HG02938 (cell line): Measurements from ENCODE around the gene LITAF.

Experiments used
- ATAC-seq: cut with Tn5 transposase; IDR thresholded peaks from one replicate; pipeline ENCODE4 v1.9.1; 2021; ENCODE audit warnings: mild to moderate bottlenecking, moderate library complexity; ENCODE audit not compliant: unreplicated experiment

The LITAF gene

DNA sequence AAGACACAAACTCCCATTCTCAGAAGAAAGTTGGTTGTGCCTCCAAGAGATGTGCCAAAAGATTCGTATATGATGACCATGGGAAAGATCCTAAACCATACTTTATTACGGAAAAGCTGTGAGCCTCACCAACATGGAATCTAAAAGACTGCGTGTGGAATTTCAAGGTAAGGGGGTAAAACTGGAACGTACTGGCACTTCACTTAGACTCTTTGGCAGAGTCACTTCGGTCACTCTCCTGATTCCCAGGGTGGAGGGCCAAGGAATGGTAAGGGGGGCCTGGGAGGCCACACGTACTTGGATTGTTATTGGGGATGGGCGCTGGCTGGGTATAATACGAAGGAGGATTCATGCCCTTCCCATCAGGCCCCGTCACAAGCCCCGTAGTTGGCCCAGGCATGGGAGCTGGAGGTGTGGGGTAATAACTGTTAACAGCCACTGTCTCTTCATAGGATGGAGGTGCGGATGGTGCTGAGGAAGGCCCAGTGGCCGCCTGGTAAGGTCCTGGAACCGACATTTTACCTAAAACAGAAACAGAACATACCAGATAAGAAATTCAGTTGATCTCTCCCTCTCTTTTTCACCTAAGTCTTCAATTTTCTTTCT lies 30.4 kb downstream of the LITAF start:
- ATAC-seq: no peak

DNA sequence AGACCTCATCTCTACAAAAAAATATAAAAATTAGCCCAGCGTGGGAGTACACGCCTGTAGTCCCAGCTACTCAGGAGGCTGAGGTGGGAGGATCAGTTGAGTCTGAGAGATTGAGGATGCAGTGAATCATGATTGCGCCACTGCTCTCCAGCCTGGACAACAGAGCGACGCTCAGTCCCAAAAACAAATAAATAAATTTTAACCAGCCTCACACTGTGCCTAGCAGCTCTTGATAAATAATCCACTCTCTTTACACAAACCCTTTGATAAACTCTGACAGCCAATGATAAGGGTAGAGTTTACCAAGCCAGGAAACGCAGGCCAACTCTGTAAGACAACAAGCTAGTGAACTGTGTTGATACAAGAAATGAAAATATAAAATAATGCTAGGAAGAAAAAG lies 32.7 kb downstream of the LITAF start:
- no peak for ATAC-seq

GRCh38 chr16:11553371-11553770 lies 33.3 kb downstream of the LITAF start:
- no peak for ATAC-seq

- no peak for ATAC-seq
These were observed 34.3 kb downstream of the LITAF start for GRCh38 chr16:11552440-11552839.

DNA sequence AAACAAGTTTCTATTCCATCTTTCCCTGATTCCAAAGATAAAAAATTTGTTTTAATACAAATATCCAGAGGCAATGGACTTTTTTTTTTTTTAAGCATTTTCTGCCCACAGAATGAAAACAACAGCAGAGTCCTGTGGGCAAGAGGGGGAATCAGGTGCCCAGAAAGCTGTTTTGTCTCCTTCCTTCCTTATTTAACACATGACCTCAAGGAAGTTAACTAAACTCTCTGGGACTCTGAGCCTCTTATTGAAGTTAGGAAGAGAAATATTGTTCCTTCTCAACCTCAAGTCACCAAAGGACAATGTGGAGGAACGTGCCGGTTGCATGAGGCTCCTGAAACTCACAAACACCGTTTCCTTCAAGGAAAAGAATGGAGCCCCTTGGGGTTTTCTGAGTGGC lies 34.9 kb downstream of the LITAF start:
- ATAC-seq: no peak

- no peak for ATAC-seq
These were observed 35.8 kb downstream of the LITAF start for GRCh38 chr16:11550791-11551498.

- ATAC-seq: no peak
These were observed 39.4 kb downstream of the LITAF start for GRCh38 chr16:11547118-11547916.

GRCh38 chr16:11546608-11547061 lies 40.1 kb downstream of the LITAF start:
- ATAC-seq: no peak

DNA sequence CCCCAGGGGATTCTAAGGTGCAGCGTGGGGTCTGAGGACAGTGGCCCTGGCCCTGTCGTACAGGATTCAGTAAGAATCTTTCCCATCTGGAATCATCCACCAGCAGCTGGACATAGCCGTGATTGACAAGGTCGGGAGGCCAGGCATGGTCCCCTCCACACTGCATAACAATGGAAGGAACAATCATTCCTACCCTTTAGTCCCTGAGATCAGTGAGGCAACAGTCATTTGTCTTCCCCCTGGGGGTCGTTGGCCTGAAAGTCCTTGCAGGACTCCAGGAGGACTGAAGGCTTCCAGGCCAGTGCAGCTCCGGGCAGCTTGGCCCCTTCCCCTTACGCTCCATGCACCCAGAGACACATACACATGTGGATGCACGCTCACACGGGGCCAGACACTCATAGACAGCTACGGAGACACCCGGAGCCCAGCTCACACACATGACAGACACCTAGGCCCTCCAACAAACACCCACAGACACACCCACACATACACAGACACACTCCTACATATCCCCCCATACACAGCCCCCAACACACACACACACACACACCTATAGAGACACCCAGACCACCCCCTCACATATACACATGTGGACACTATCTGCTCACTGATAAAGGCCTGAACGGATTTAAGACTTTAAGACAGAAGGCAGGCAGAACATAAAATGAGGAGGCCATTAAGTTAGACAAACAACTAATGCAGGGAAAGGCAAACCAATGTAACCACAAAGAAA lies 42.9 kb downstream of the LITAF start:
- ATAC-seq: no peak

DNA sequence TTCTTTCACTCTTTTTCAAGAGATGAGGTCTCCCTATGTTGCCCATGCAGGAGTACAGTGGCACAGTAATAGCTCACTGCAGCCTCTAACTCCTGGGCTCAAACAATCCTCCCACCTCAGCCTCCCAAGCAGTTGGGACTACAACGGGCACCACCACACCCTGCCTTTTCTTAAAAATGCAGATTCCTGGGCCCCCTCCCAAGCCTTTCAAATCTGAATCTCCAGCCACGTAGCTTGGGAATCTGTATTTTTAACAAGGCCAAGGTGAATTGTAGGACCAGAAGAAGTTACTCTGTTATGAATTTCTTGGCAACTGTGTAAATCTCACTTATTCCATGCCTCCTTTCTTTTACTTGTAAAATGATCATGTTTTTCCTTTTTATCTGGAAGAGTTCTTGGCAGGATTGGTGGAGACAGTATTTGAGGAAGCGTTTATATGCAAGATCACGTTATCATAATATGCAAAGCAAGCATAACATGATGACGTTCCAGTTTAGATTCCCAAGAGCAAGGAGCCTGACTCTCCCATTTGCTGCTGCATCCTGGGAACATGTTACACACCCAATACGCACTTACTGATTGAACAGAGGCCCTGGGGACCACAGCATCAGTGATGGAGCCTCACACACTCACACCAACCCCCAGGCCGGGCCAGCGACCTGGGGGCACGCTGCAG lies 44.5 kb downstream of the LITAF start:
- ATAC-seq: no peak

- no peak for ATAC-seq
These were observed 47.1 kb downstream of the LITAF start for GRCh38 chr16:11539641-11540050.

GRCh38 chr16:11538880-11539279 lies 47.8 kb downstream of the LITAF start:
- ATAC-seq: no peak

DNA sequence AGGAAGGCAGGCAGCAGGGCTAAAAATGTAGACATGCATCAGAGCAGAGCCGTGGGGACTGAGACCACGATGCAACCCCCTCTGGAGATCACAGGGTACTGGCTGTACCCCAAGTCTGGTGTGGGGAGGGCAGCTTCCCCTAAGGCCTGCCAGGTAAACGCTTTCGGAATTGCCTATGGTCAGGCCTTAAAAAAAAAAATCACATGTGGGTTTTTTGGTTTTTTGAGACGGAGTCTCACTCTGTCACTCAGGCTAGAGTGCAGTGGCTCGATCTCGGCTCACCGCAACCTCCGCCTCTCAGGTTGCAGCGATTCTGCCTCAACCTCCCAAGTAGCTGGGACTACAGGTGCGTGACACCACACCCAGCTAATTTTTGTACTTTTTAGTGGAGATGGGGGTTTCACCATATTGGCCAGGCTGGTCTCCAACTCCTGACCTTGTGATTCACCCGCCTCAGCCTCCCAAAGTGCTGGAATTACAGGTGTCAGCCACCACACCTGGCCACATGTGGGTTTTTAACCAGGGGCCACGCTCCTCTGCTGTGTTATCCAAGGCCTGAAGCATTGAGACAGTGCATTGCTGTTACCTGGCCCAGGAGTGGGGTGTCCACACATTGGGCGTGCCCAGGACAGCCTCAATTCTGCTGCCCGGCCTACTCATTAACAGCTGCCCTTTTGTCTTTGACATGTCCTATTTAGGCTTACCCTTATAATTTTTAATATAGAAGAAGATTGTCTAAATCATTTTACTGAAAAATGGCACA lies 50.4 kb downstream of the LITAF start:
- no peak for ATAC-seq

- ATAC-seq: no peak
These were observed 51.2 kb downstream of the LITAF start for GRCh38 chr16:11535494-11535893.

- no peak for ATAC-seq
These were observed 52.5 kb downstream of the LITAF start for GRCh38 chr16:11534262-11534661.

- no peak for ATAC-seq
These were observed 53.1 kb downstream of the LITAF start for GRCh38 chr16:11533588-11533987.

DNA sequence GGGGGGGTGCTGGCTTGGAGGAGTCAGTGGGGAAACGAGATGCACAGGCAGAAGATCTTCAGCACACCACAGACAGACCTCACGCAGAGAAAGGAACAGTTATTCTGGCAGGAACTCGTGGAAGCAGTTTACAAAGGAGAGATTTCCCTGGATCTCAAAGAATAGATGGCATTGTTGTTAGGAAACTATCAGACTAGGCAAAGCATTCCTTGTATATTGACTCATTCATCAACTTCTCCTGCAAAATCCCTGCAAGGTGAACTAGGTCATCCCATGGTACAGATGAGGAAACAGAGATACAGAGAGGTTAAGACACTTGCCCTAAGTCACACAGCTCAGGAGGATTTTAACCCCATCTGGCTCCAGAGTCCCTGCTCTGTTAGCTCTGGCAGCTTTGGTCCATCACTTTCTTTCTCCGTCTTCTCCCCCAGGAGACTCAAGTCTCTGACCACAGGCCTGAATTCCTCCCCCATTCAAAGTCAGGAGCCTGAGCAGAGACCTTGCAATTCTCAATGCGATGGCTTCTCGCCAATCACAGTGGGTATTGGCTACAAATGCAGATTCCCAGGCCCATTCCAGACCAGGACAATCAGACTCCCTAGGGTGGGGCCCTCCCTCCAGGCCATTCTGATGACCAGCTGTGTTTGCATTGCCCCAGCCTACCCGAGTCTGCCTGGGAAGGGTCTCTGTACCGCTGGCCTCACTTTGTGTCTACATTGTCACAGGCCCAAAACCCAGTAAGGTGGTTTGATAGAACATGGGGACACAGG lies 56.4 kb downstream of the LITAF start:
- ATAC-seq: no peak

- ATAC-seq: no peak
These were observed 57.4 kb downstream of the LITAF start for GRCh38 chr16:11529285-11529684.

DNA sequence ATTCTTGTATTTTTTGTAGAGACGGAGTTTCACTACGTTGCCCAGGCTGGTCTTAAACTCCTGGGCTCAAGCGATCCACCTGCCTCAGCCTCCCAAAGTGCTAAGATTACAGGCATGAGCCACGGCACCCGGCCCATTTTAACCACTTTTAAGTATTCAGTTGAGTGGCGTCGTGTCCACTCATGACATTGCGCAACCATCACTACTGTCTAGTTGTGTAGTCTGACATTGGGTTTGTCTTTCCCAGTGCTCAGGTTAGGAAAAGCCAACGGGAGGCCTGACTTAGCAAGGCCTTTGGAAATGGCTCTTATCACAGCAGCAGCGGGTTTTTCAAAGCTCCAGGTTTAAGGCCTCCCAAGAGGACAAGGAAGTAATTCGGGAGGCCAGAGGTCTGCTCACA lies 58.7 kb downstream of the LITAF start:
- no peak for ATAC-seq
